HEK293T (cell line): Measurements from ENCODE around the gene PIK3R5.

Source experiments
- CTCF ChIA-PET: fragments of 350-600 bp; formaldehyde crosslinking; extraction: SDS; loops from one replicate; lab custom pipeline; 2021; ENCODE audit warnings: antibody characterized with exemption, inconsistent platforms; lab: Yijun Ruan, JAX
- POLR2A ChIA-PET: fragments of 350-600 bp; formaldehyde crosslinking; extraction: SDS; loops from one replicate; lab custom pipeline; 2020; ENCODE audit warnings: antibody characterized with exemption, inconsistent platforms; lab: Yijun Ruan, JAX
- DNase-seq: peaks from one replicate; pipeline ENCODE4 v3.0.0; 2012; ENCODE audit warnings: mixed read lengths; ENCODE audit errors: extremely low spot score
- ARNT ChIP-seq: fragments of 450-650 bp; IDR thresholded peaks from 2 replicates; pipeline ENCODE4 v1.6.1; 2017; ENCODE audit warnings: mild to moderate bottlenecking
- BHLHE40 ChIP-seq: fragments of 450-650 bp; IDR thresholded peaks from 2 replicates; pipeline ENCODE4 v1.6.1; 2016; ENCODE audit warnings: mild to moderate bottlenecking, moderate library complexity, borderline replicate concordance
- CTBP1 ChIP-seq: fragments of 450-650 bp; IDR thresholded peaks from 2 replicates; pipeline ENCODE4 v1.6.1; 2016; ENCODE audit warnings: borderline replicate concordance
- ELF4 ChIP-seq: fragments of 450-650 bp; IDR thresholded peaks from 2 replicates; pipeline ENCODE4 v1.6.1; 2017; ENCODE audit warnings: antibody characterized with exemption
- FOXA1 ChIP-seq: fragments of 450-650 bp; IDR thresholded peaks from 2 replicates; pipeline ENCODE4 v1.6.1; 2016; ENCODE audit warnings: mild to moderate bottlenecking
- FOXK2 ChIP-seq: fragments of 450-650 bp; IDR thresholded peaks from 2 replicates; pipeline ENCODE4 v1.6.1; 2016; ENCODE audit warnings: mild to moderate bottlenecking
- FOXM1 ChIP-seq: fragments of 450-650 bp; IDR thresholded peaks from 2 replicates; pipeline ENCODE4 v1.6.1; 2017; ENCODE audit warnings: mild to moderate bottlenecking, borderline replicate concordance
- HDGF ChIP-seq: fragments of 450-650 bp; IDR thresholded peaks from 2 replicates; pipeline ENCODE4 v1.6.1; 2017; ENCODE audit warnings: antibody characterized with exemption, borderline replicate concordance
- L3MBTL2 ChIP-seq: fragments of 450-650 bp; conservative IDR thresholded peaks from 2 replicates; pipeline ENCODE4 v1.6.1; 2016; ENCODE audit warnings: mild to moderate bottlenecking
- LEF1 ChIP-seq: fragments of 450-650 bp; IDR thresholded peaks from 2 replicates; pipeline ENCODE4 v1.6.1; 2017; ENCODE audit warnings: mild to moderate bottlenecking, borderline replicate concordance
- NFRKB ChIP-seq: fragments of 450-650 bp; IDR thresholded peaks from 2 replicates; pipeline ENCODE4 v1.6.1; 2016; ENCODE audit warnings: mild to moderate bottlenecking, moderate library complexity
- PKNOX1 ChIP-seq: fragments of 450-650 bp; IDR thresholded peaks from 2 replicates; pipeline ENCODE4 v1.6.1; 2016
- SP1 ChIP-seq: fragments of 450-650 bp; IDR thresholded peaks from 2 replicates; pipeline ENCODE4 v1.6.1; 2017
- SUZ12 ChIP-seq: fragments of 450-650 bp; IDR thresholded peaks from 2 replicates; pipeline ENCODE4 v1.6.1; 2016; ENCODE audit warnings: mild to moderate bottlenecking
- TARDBP ChIP-seq: fragments of 450-650 bp; IDR thresholded peaks from 2 replicates; pipeline ENCODE4 v1.6.1; 2016
- ZNF384 ChIP-seq: fragments of 450-650 bp; IDR thresholded peaks from 2 replicates; pipeline ENCODE4 v1.6.1; 2016

PIK3R5 gene

GRCh38 chr17:9003355-9004131, 38.0 kb upstream of the PIK3R5 start:
- ChIA-PET CTCF (interaction anchor here (0.5 to 1.5 kb wide), 4 partner anchors 8 to 519 kb away, joined by 3 to 5 read pairs (median 4); partner anchors contain the start of gene NTN1), POLR2A (interaction anchor here (0.9 to 1.2 kb wide), 3 partner anchors 9 to 642 kb away, joined by 3 to 5 read pairs (median 4); partner anchors contain the start of gene USP43)
- peak; percentile 40 for DNase-seq
- no peak for TF ChIP-seq BHLHE40
- TF ChIP-seq CTBP1 = no peak
- no peak for TF ChIP-seq FOXK2
- TF ChIP-seq HDGF = no peak
- TF ChIP-seq ARNT = no peak
- TF ChIP-seq SP1 = no peak

- ChIA-PET CTCF (interaction anchor here (0.5 to 1.5 kb wide), 4 partner anchors 9 to 519 kb away, joined by 3 to 5 read pairs (median 4); partner anchors contain the start of gene NTN1), POLR2A (interaction anchor here (0.9 to 1.7 kb wide), 6 partner anchors 9 to 643 kb away, joined by 3 to 7 read pairs (median 4); partner anchors contain the start of genes NTN1 and USP43)
- TF ChIP-seq PKNOX1 (no peak), SP1 (no peak), ZNF384 (no peak), CTBP1 (no peak), ARNT (no peak), FOXM1 (no peak), TARDBP (no peak), L3MBTL2 (no peak)
- peak; percentile 70 for DNase-seq
Observed at GRCh38 chr17:9002606-9003354, 37.3 kb upstream of the PIK3R5 start.

- ChIA-PET POLR2A (interaction anchor here (1.0 to 1.7 kb wide), 4 partner anchors 10 to 22 kb away, joined by 3 to 7 read pairs (median 4); partner anchors contain the start of gene NTN1), CTCF (interaction anchor here (1.2 to 1.5 kb wide), 2 partner anchors 10 to 20 kb away, joined by 3 to 4 read pairs; partner anchors contain the start of gene NTN1)
- TF ChIP-seq ZNF384 = no peak
- TF ChIP-seq ELF4 = no peak
- no peak for TF ChIP-seq FOXA1
- no peak for TF ChIP-seq SP1
- TF ChIP-seq NFRKB = no peak
- no peak for TF ChIP-seq CTBP1
- TF ChIP-seq FOXM1 = no peak
- no peak for TF ChIP-seq L3MBTL2
- TF ChIP-seq ARNT = no peak
- TF ChIP-seq TARDBP = no peak
- TF ChIP-seq FOXK2 = no peak
- no peak for TF ChIP-seq LEF1
- no peak for TF ChIP-seq SUZ12
- no peak for TF ChIP-seq PKNOX1
- no peak for TF ChIP-seq BHLHE40
- no peak for TF ChIP-seq HDGF
- DNase-seq = no peak
Observed at GRCh38 chr17:9002227-9002605, 36.7 kb upstream of the PIK3R5 start.

GRCh38 chr17:9001559-9001958, 36.1 kb upstream of the PIK3R5 start:
- no peak for DNase-seq
- TF ChIP-seq HDGF (no peak), CTBP1 (no peak)
- ChIA-PET CTCF (interaction anchor here (0.6 kb wide), 1 partner anchor 267 kb away, joined by 5 read pairs; no protein-coding TSS in a partner anchor), POLR2A (interaction anchor here (1.2 to 1.7 kb wide), 2 partner anchors 20 to 23 kb away, joined by 3 to 7 read pairs; partner anchors contain the start of gene NTN1)

GRCh38 chr17:8997994-8998628, 32.6 kb upstream of the PIK3R5 start:
- ChIA-PET CTCF (interaction anchor here (0.5 to 1.9 kb wide), 10 partner anchors 12 to 1118 kb away, joined by 3 to 8 read pairs (median 4); no protein-coding TSS in a partner anchor), POLR2A (interaction anchor here (1.1 kb wide), 1 partner anchor 242 kb away, joined by 3 read pairs; no protein-coding TSS in a partner anchor)
- DNase-seq = peak; percentile 80
- TF ChIP-seq FOXM1 (no peak), SUZ12 (no peak), NFRKB (no peak; the same call in 1 of the 2 replicates), FOXA1 (no peak), ARNT (no peak), LEF1 (no peak), ELF4 (no peak), ZNF384 (no peak), HDGF (no peak)

- DNase-seq = no peak
- POLR2A ChIA-PET = no interaction called here
- TF ChIP-seq BHLHE40 (no peak), NFRKB (no peak), ZNF384 (no peak), L3MBTL2 (no peak), PKNOX1 (no peak), FOXM1 (no peak), SUZ12 (no peak), ARNT (no peak), ELF4 (no peak), SP1 (no peak), FOXK2 (no peak), LEF1 (no peak), TARDBP (no peak), FOXA1 (no peak), HDGF (no peak), CTBP1 (no peak)
- CTCF ChIA-PET = interaction anchor here (0.6 kb wide), 1 partner anchor 138 kb away, joined by 3 read pairs; no protein-coding TSS in a partner anchor
Observed at GRCh38 chr17:8995711-8996110, 30.2 kb upstream of the PIK3R5 start.
